Measurements from ENCODE around the gene SND1. TPM values are rescaled to one million over a fixed set of nuclear protein-coding genes. Genes with fewer than 3 reads are reported as not detected.

SND1 gene
- polyA plus RNA-seq, 3 donors, result 46.5 to 97.3 (median 79.8) TPM

GRCh38 chr7:128008141-128008540, 356.1 kb downstream of the SND1 start:
- peaks cover 0 to 2% (median 0%) of the 10 kb centered on the region in 3 donors for H3K27me3 Mint-ChIP-seq (ENCODE audit: low read depth in 3 of 3)
- no peak overlapping the region for H3K4me3 Mint-ChIP-seq
- Histone ChIP-seq H3K4me1 (ENCODE audit: control insufficient read depth in 1 of 2, insufficient read depth in 2 of 2, low read length in 2 of 2) (peaks cover 15% of the 10 kb centered on the region in 2 donors), H3K9ac (ENCODE audit: insufficient read depth, low read length, poor library complexity, severe bottlenecking) (no peak overlapping the region), H3K9me3 (replicated peaks in 1 of 2; ENCODE audit: control insufficient read depth in 1 of 2, insufficient read depth in 1 of 2, low read length in 2 of 2) (no peaks in the 10 kb centered on the region), H3K27ac (ENCODE audit: low read depth in 1 of 2, low read length in 2 of 2) (no peak overlapping the region), H4K20me1 (ENCODE audit: insufficient read depth, low read length) (peaks cover 59% of the 10 kb centered on the region), H3K4me3 (replicated peaks in 1 of 3; ENCODE audit: low read depth in 2 of 3, low read length in 3 of 3) (no peak overlapping the region), H3K36me3 (replicated peaks in 1 of 2; ENCODE audit: control insufficient read depth in 1 of 2, insufficient read depth in 2 of 2, low read length in 2 of 2) (peaks cover 23 to 77% of the 10 kb centered on the region in 2 donors), H3K79me2 (ENCODE audit: insufficient read depth, low read length) (no peaks in the 10 kb centered on the region), H2AFZ (ENCODE audit: insufficient read depth, low read depth, low read length, poor library complexity, severe bottlenecking) (no peak overlapping the region), H3K4me2 (replicated peaks; ENCODE audit: extremely low read depth, low read length, poor library complexity, severe bottlenecking) (no peak overlapping the region), H3K27me3 (ENCODE audit: control insufficient read depth in 2 of 2, insufficient read depth in 2 of 2, low read length in 2 of 2) (no peaks in the 10 kb centered on the region)
- peaks cover 50 to 66% of the 10 kb centered on the region in 2 donors for H3K36me3 Mint-ChIP-seq
- 100% methylated on average over 3 of the region's 5 CpGs for WGBS (ENCODE audit: insufficient coverage)
- no peaks in the 10 kb centered on the region for H3K9me3 Mint-ChIP-seq
- no peak for DNase-seq
- H3K27ac Mint-ChIP-seq, result no peak overlapping the region
- intact Hi-C loops (cut with micrococcal nuclease), result no loop called here
- no peak for TF ChIP-seq CTCF (IDR thresholded peaks at IDR 0.05)
- peaks cover 19% of the 10 kb centered on the region for H3K4me1 Mint-ChIP-seq

- WGBS (ENCODE audit: insufficient coverage), result no CpG with 5 or more reads among the region's 2 CpGs
- no peak for TF ChIP-seq CTCF (IDR thresholded peaks at IDR 0.05)
- no peak for DNase-seq
- no peaks in the 10 kb centered on the region for H3K27me3 ChIP-seq (ENCODE audit: control insufficient read depth in 2 of 2, insufficient read depth in 2 of 2, low read length in 2 of 2)
- Mint-ChIP-seq H3K9me3 (no peaks in the 10 kb centered on the region), H3K4me1 (peaks cover 13% of the 10 kb centered on the region), H3K36me3 (peaks cover 54 to 70% of the 10 kb centered on the region in 2 donors), H3K27ac (peak overlapping the region in 1 of 7 donors; percentile 66), H3K27me3 (ENCODE audit: low read depth in 3 of 3) (peaks cover 0 to 2% (median 0%) of the 10 kb centered on the region in 3 donors), H3K4me3 (no peak overlapping the region)
- H3K9ac ChIP-seq (ENCODE audit: insufficient read depth, low read length, poor library complexity, severe bottlenecking), result no peak overlapping the region
- H3K4me2 ChIP-seq (replicated peaks; ENCODE audit: extremely low read depth, low read length, poor library complexity, severe bottlenecking), result no peak overlapping the region
- no peaks in the 10 kb centered on the region for H3K9me3 ChIP-seq (replicated peaks in 1 of 2; ENCODE audit: control insufficient read depth in 1 of 2, insufficient read depth in 1 of 2, low read length in 2 of 2)
- peaks cover 9% of the 10 kb centered on the region in 2 donors for H3K4me1 ChIP-seq (ENCODE audit: control insufficient read depth in 1 of 2, insufficient read depth in 2 of 2, low read length in 2 of 2)
- H3K79me2 ChIP-seq (ENCODE audit: insufficient read depth, low read length), result no peaks in the 10 kb centered on the region
- H4K20me1 ChIP-seq (ENCODE audit: insufficient read depth, low read length), result peaks cover 62% of the 10 kb centered on the region
- H3K36me3 ChIP-seq (replicated peaks in 1 of 2; ENCODE audit: control insufficient read depth in 1 of 2, insufficient read depth in 2 of 2, low read length in 2 of 2), result peaks cover 29 to 83% of the 10 kb centered on the region in 2 donors
- H2AFZ ChIP-seq (ENCODE audit: insufficient read depth, low read depth, low read length, poor library complexity, severe bottlenecking), result no peak overlapping the region
- intact Hi-C loops (cut with micrococcal nuclease), result no loop called here
- no peak overlapping the region for H3K27ac ChIP-seq (ENCODE audit: low read depth in 1 of 2, low read length in 2 of 2)
- H3K4me3 ChIP-seq (replicated peaks in 1 of 3; ENCODE audit: low read depth in 2 of 3, low read length in 3 of 3), result no peak overlapping the region
Observed at GRCh38 chr7:128008744-128009143, 356.8 kb downstream of the SND1 start.

Measured in CD14-positive monocyte (primary cell).